NCI-H345 treated with DMSO at 0.1 percent for 48 hours (cell line): ENCODE measurements around the gene NUDT13.
A peak's percentile ranks its signal among the peaks of the same experiment; 100 is the strongest.

Experiments
- DNase-seq: peaks from one replicate; lab custom pipeline; 2025; ENCODE audit not compliant: unreplicated experiment; lab: John Stamatoyannopoulos, UW

NUDT13 gene

GRCh38 chr10:73110345-73110849, at the start of gene NUDT13:
TSS of gene NUDT13 (plus strand) at chr10:73110455. CDS start at chr10:73114366, 3,911 bp downstream.
- no peak for DNase-seq

- DNase-seq, result no peak
These were observed 49.3 kb upstream of the NUDT13 start for GRCh38 chr10:73060738-73061635.

- no peak for DNase-seq
These were observed 48.5 kb upstream of the NUDT13 start for GRCh38 chr10:73061743-73062142.

- DNase-seq, result no peak
These were observed 44.8 kb upstream of the NUDT13 start for GRCh38 chr10:73065441-73065840.

GRCh38 chr10:73073627-73074026, 36.6 kb upstream of the NUDT13 start:
- DNase-seq, result no peak

GRCh38 chr10:73075829-73076228, 34.4 kb upstream of the NUDT13 start:
- no peak for DNase-seq

GRCh38 chr10:73076360-73077183, 33.7 kb upstream of the NUDT13 start:
- no peak for DNase-seq

GRCh38 chr10:73079779-73080541, 30.3 kb upstream of the NUDT13 start:
- no peak for DNase-seq

- no peak for DNase-seq
These were observed 27.0 kb upstream of the NUDT13 start for GRCh38 chr10:73083221-73083620.

- no peak for DNase-seq
These were observed 26.0 kb upstream of the NUDT13 start for GRCh38 chr10:73084209-73084608.

- DNase-seq, result no peak
These were observed 23.4 kb upstream of the NUDT13 start for GRCh38 chr10:73086816-73087215.

- no peak for DNase-seq
These were observed 22.0 kb upstream of the NUDT13 start for GRCh38 chr10:73088304-73088703.

- no peak for DNase-seq
These were observed 17.4 kb upstream of the NUDT13 start for GRCh38 chr10:73092830-73093229.

- no peak for DNase-seq
These were observed 16.1 kb upstream of the NUDT13 start for GRCh38 chr10:73093922-73094850.

- no peak for DNase-seq
These were observed 15.2 kb upstream of the NUDT13 start for GRCh38 chr10:73094986-73095480.

GRCh38 chr10:73095481-73096021, 14.7 kb upstream of the NUDT13 start:
- DNase-seq, result no peak

GRCh38 chr10:73096041-73096448, 14.2 kb upstream of the NUDT13 start:
- DNase-seq, result peak; percentile 27

GRCh38 chr10:73096449-73097304, 13.6 kb upstream of the NUDT13 start, which contains the start of gene P4HA1:
TSS of gene P4HA1 (minus strand) at chr10:73096866. CDS start at chr10:73074883, 21,983 bp downstream.
- peak; percentile 82 for DNase-seq
